ENCODE data around the gene APMAP. TPM values are rescaled to one million over a fixed set of nuclear protein-coding genes. Genes with fewer than 3 reads are reported as not detected.

APMAP gene
- total and polyA plus RNA-seq, 2 experiments from 2014 or later = 50.4 to 90.2 TPM

- H3K27me3 ChIP-seq = no peaks in the 10 kb centered on the region
- no peak overlapping the region for H3K4me3 ChIP-seq
- H3K36me3 ChIP-seq = no peaks in the 10 kb centered on the region
- H3K9me3 ChIP-seq (ENCODE audit: low read depth) = no peaks in the 10 kb centered on the region
- TF ChIP-seq CTCF (IDR thresholded peaks at IDR 0.05; ENCODE audit: low read depth, low read length) = no peak
- DNase-seq (ENCODE audit: low read depth in 1 of 2, low spot score in 1 of 2) = no peak
- no peak overlapping the region for H3K27ac ChIP-seq
- H3K4me1 ChIP-seq (ENCODE audit: low read depth) = no peaks in the 10 kb centered on the region
Observed at GRCh38 chr20:25022680-25023079, 30.1 kb upstream of the APMAP start.

- Histone ChIP-seq H3K4me3 (no peak overlapping the region), H3K27me3 (no peaks in the 10 kb centered on the region), H3K27ac (no peak overlapping the region), H3K36me3 (no peaks in the 10 kb centered on the region), H3K9me3 (ENCODE audit: low read depth) (no peaks in the 10 kb centered on the region), H3K4me1 (ENCODE audit: low read depth) (no peaks in the 10 kb centered on the region)
- DNase-seq (ENCODE audit: low read depth in 1 of 2, low spot score in 1 of 2) = no peak
- TF ChIP-seq CTCF (IDR thresholded peaks at IDR 0.05; ENCODE audit: low read depth, low read length) = no peak
Observed at GRCh38 chr20:25021336-25021735, 28.8 kb upstream of the APMAP start.

GRCh38 chr20:25020901-25021301, 28.4 kb upstream of the APMAP start:
- H3K9me3 ChIP-seq (ENCODE audit: low read depth) = no peaks in the 10 kb centered on the region

GRCh38 chr20:25020345-25020744, 27.8 kb upstream of the APMAP start:
- no peaks in the 10 kb centered on the region for H3K36me3 ChIP-seq
- no peaks in the 10 kb centered on the region for H3K9me3 ChIP-seq (ENCODE audit: low read depth)
- no peak overlapping the region for H3K27ac ChIP-seq
- no peak for TF ChIP-seq CTCF (IDR thresholded peaks at IDR 0.05; ENCODE audit: low read depth, low read length)
- no peak for DNase-seq (ENCODE audit: low read depth in 1 of 2, low spot score in 1 of 2)
- no peaks in the 10 kb centered on the region for H3K27me3 ChIP-seq
- no peak overlapping the region for H3K4me3 ChIP-seq
- H3K4me1 ChIP-seq (ENCODE audit: low read depth) = no peaks in the 10 kb centered on the region

More at GRCh38 chr20:25020901-25021301, 28.4 kb upstream of the APMAP start:
- Histone ChIP-seq H3K27me3 (no peaks in the 10 kb centered on the region), H3K27ac (no peak overlapping the region), H3K36me3 (no peaks in the 10 kb centered on the region), H3K4me3 (no peak overlapping the region), H3K4me1 (ENCODE audit: low read depth) (no peaks in the 10 kb centered on the region)
- DNase-seq (ENCODE audit: low read depth in 1 of 2, low spot score in 1 of 2) = no peak
- no peak for TF ChIP-seq CTCF (IDR thresholded peaks at IDR 0.05; ENCODE audit: low read depth, low read length)

- H3K27me3 ChIP-seq = no peaks in the 10 kb centered on the region
- H3K27ac ChIP-seq = no peak overlapping the region
- no peaks in the 10 kb centered on the region for H3K9me3 ChIP-seq (ENCODE audit: low read depth)
- no peak for DNase-seq (ENCODE audit: low read depth in 1 of 2, low spot score in 1 of 2)
- no peak for TF ChIP-seq CTCF (IDR thresholded peaks at IDR 0.05; ENCODE audit: low read depth, low read length)
- no peaks in the 10 kb centered on the region for H3K4me1 ChIP-seq (ENCODE audit: low read depth)
- no peaks in the 10 kb centered on the region for H3K36me3 ChIP-seq
- H3K4me3 ChIP-seq = no peak overlapping the region
Observed at GRCh38 chr20:25019381-25020155, 27.0 kb upstream of the APMAP start.
